ENCODE measurements around the gene ZNF3. TPM values are rescaled to one million over a fixed set of nuclear protein-coding genes. Genes with fewer than 3 reads are reported as not detected.
A peak's percentile ranks its signal among the peaks of the same experiment; 100 is the strongest.

ZNF3 gene
- total and polyA plus RNA-seq, 9 of the 15 experiments (the other 6 are each of a cell fraction or from before 2014, with no cell fraction given) = 30.0 to 64.9 (median 51.5) TPM

GRCh38 chr7:100102950-100103840 lies 21.7 kb upstream of the ZNF3 start (continued):
- TF ChIP-seq CREB3L1 (IDR thresholded peaks at IDR 0.05; ENCODE audit: borderline replicate concordance, low read depth) (no peak), NR2C1 (IDR thresholded peaks at IDR 0.05) (no peak), NR2C1 (tag; IDR thresholded peaks at IDR 0.05) (no peak), POU5F1 (IDR thresholded peaks at IDR 0.05; ENCODE audit: borderline replicate concordance, low read depth, low read length, partially characterized antibody) (no peak), OTX1 (CRISPR knock-in tag; IDR thresholded peaks at IDR 0.05) (no peak), NFRKB (IDR thresholded peaks at IDR 0.05; ENCODE audit: low read depth) (no peak), ETV1 (tag; conservative IDR thresholded peaks at IDR 0.05; ENCODE audit: low read depth) (no peak), DNMT1 (IDR thresholded peaks at IDR 0.05) (no peak), ARNT (IDR thresholded peaks at IDR 0.05) (no peak), BRF2 (IDR thresholded peaks at IDR 0.05; ENCODE audit: borderline replicate concordance, insufficient read depth, insufficient read length) (no peak), ETV6 (IDR thresholded peaks at IDR 0.05; ENCODE audit: borderline replicate concordance in 1 of 2, low read depth in 2 of 2, low read length in 1 of 2) (no peak), ETV6 (CRISPR knock-in tag; IDR thresholded peaks at IDR 0.05; ENCODE audit: borderline replicate concordance) (no peak), ATF3 (IDR thresholded peaks at IDR 0.05) (0 out of 2 replicates have a peak, but pooled peaks have one; percentile 13), ATF3 (CRISPR knock-in tag; conservative IDR thresholded peaks at IDR 0.05) (no peak), KDM2B (CRISPR knock-in tag; IDR thresholded peaks at IDR 0.05) (no peak), ZBTB1 (CRISPR knock-in tag; IDR thresholded peaks at IDR 0.05; ENCODE audit: borderline replicate concordance, low read depth) (0 out of 2 replicates have a peak, but pooled peaks have one; percentile 34), CHAMP1 (IDR thresholded peaks at IDR 0.05) (no peak), PKNOX1 (IDR thresholded peaks at IDR 0.05) (peak; percentile 88), EGR1 (conservative IDR thresholded peaks at IDR 0.05) (no peak), JUND (IDR thresholded peaks at IDR 0.05; ENCODE audit: borderline replicate concordance, low read depth, low read length) (peak; percentile 33; the same call in 1 of the 2 replicates), JUND (tag; IDR thresholded peaks at IDR 0.05; ENCODE audit: borderline replicate concordance, low read depth, low read length) (no peak)
